ENCODE results near the gene ADCY2.

GRCh38 chr5:7705261-7705660 is 309.3 kb downstream of the ADCY2 start:
- TF ChIP-seq CTCF (conservative IDR thresholded peaks at IDR 0.05; ENCODE audit: low read length) (no peak), EZH2phosphoT487 (IDR thresholded peaks at IDR 0.05; ENCODE audit: borderline replicate concordance, low read depth, low read length) (no peak)

Measured in OCI-LY7 (cell line).